Measurements from ENCODE around the gene PELO. TPM values are rescaled to one million over a fixed set of nuclear protein-coding genes. Genes with fewer than 3 reads are reported as not detected.
"Not testable (repeated sequence)": the region's sequence is repeated elsewhere in the genome, so short reads cannot be mapped to it uniquely, and the experiment has no call there.

The PELO gene
- total and polyA plus RNA-seq, 12 donors: 4.7 to 28.1 (median 21.1) TPM

GRCh38 chr5:52743012-52743411, 44.7 kb upstream of the PELO start:
- Histone ChIP-seq H3K36me3 (no peaks in the 10 kb centered on the region), H3K4me3 (no peak overlapping the region), H3K4me1 (peaks cover 0 to 43% (median 31%) of the 10 kb centered on the region in 9 donors), H3K27me3 (no peaks in the 10 kb centered on the region), H3K9me3 (no peaks in the 10 kb centered on the region), H3K27ac (peak overlapping the region in 9 of 10 donors; percentile 1 to 59 (median 47))
- intact Hi-C loops (cut with DNase I): no loop called here
- TF ChIP-seq CTCF (IDR thresholded peaks at IDR 0.05): no peak
- 61% methylated on average over 2 of the region's 2 CpGs for WGBS, 2 donors
- DNase-seq (no peak), ATAC-seq (peak in 4 of 8 donors; percentile 61 to 89 (median 67))

GRCh38 chr5:52743529-52743928, 44.2 kb upstream of the PELO start:
- Histone ChIP-seq H3K4me1 (peaks cover 0 to 38% (median 31%) of the 10 kb centered on the region in 9 donors), H3K36me3 (no peaks in the 10 kb centered on the region), H3K4me3 (no peak overlapping the region), H3K27me3 (no peaks in the 10 kb centered on the region), H3K27ac (peak overlapping the region in 9 of 10 donors; percentile 1 to 59 (median 47)), H3K9me3 (no peaks in the 10 kb centered on the region)
- DNase-seq (no peak), ATAC-seq (peak in 1 of 8 donors; percentile 14)
- 59 to 65% methylated on average over 3 of the region's 3 CpGs for WGBS, 2 donors
- no peak for TF ChIP-seq CTCF (IDR thresholded peaks at IDR 0.05)
- intact Hi-C loops (cut with DNase I): no loop called here

GRCh38 chr5:52743970-52744369, 43.7 kb upstream of the PELO start:
- H3K27me3 ChIP-seq: no peaks in the 10 kb centered on the region
- peaks cover 0 to 37% (median 31%) of the 10 kb centered on the region in 9 donors for H3K4me1 ChIP-seq
- WGBS, 2 donors: 29 to 32% methylated on average over 1 of the region's 1 CpG
- peak in 6 of 8 donors; percentile 47 to 84 (median 65) for ATAC-seq
- H3K36me3 ChIP-seq: no peaks in the 10 kb centered on the region
- intact Hi-C loops (cut with DNase I): loop anchor here in 1 of 10 donors (1.0 kb wide), 1 partner anchor 39 kb away; no protein-coding TSS in a partner anchor
- no peaks in the 10 kb centered on the region for H3K9me3 ChIP-seq
- H3K27ac ChIP-seq: peak overlapping the region in 9 of 10 donors; percentile 1 to 59 (median 47)
- no peak overlapping the region for H3K4me3 ChIP-seq
- DNase-seq: peak in 1 of 2 donors; percentile 4
- TF ChIP-seq CTCF (IDR thresholded peaks at IDR 0.05): no peak

- peaks cover 0 to 37% (median 30%) of the 10 kb centered on the region in 9 donors for H3K4me1 ChIP-seq
- intact Hi-C loops (cut with DNase I): loop anchor here in 1 of 10 donors (1.0 kb wide), 1 partner anchor 40 kb away; no protein-coding TSS in a partner anchor
- H3K27me3 ChIP-seq, ATAC-seq, H3K36me3 ChIP-seq, H3K4me3 ChIP-seq, DNase-seq, H3K9me3 ChIP-seq: not testable (repeated sequence)
- H3K27ac ChIP-seq: peak overlapping the region in 5 of 10 donors; percentile 47 to 59 (median 56)
- 81 to 84% methylated on average over 2 of the region's 2 CpGs for WGBS, 2 donors
Observed at GRCh38 chr5:52744867-52745458, 42.8 kb upstream of the PELO start.

GRCh38 chr5:52746539-52746938, 41.2 kb upstream of the PELO start:
- DNase-seq (no peak), ATAC-seq (no peak)
- Histone ChIP-seq H3K9me3 (no peaks in the 10 kb centered on the region), H3K27ac (no peak overlapping the region), H3K27me3 (no peaks in the 10 kb centered on the region), H3K4me3 (no peak overlapping the region), H3K36me3 (no peaks in the 10 kb centered on the region), H3K4me1 (peaks cover 0 to 35% (median 28%) of the 10 kb centered on the region in 9 donors)
- intact Hi-C loops (cut with DNase I): no loop called here
- 83 to 84% methylated on average over 2 of the region's 2 CpGs for WGBS, 2 donors
- TF ChIP-seq CTCF (IDR thresholded peaks at IDR 0.05): no peak

All from heart right ventricle (tissue), 16 donors.